ENCODE results near the gene ITGB5. TPM values are rescaled to one million over a fixed set of nuclear protein-coding genes. Genes with fewer than 3 reads are reported as not detected.

The ITGB5 gene
- total RNA-seq, 1 donor from 2014 or later: 501 TPM

DNA sequence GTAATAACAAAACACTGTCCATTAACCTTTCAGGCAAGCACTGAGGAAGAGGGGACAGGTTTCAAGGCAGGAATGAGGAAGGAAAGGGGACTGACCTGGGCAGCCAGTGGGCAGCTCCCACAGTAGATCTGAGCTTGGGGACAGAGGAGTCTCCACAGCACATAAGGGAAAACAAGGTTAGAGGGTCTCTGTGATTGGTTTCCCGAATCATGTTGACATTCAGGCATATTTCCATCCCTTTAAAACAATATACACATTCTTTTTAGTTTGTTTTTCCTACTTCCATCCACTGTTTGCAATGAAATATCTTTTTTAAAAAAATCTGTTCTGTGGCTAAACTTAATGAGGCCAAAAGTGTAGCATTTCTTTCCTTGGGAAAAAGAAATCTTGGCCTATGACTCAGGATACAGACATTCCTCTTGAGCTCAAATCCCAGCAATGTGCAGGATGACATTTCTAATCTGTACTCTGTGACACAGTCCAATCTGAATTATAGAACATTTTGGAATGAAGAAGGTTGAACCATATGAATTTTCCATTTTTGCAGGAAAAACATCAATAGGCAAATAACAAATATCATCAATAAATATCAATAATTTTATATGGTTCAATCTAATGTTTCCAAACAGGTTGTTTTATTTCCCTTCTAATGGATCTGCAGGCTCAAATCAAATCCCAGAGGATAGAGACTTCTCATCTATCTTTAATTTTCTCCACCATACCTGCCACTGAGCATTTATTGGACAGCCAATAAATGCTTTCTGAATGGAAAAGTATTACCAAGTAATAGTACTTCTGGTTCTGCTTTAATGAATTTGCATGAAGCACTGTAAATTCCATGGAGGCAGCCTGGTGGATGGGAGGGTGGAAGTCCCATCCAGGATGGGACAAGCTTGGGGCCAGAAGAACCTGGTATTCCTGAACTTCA, 54.1 kb downstream of the ITGB5 start:
- Mint-ChIP-seq H3K4me3 (ENCODE audit: unreplicated experiment) (no peak overlapping the region), H3K27me3 (ENCODE audit: low read depth) (no peaks in the 10 kb centered on the region), H3K36me3 (ENCODE audit: low read depth) (peaks cover 18% of the 10 kb centered on the region), H3K27ac (ENCODE audit: unreplicated experiment) (peak overlapping the region; percentile 94), H3K9me3 (ENCODE audit: low read depth) (no peaks in the 10 kb centered on the region), H3K4me1 (ENCODE audit: low read depth) (peaks cover 93% of the 10 kb centered on the region)
- no peak for DNase-seq (ENCODE audit: low spot score)
- TF ChIP-seq, protein P1, sequence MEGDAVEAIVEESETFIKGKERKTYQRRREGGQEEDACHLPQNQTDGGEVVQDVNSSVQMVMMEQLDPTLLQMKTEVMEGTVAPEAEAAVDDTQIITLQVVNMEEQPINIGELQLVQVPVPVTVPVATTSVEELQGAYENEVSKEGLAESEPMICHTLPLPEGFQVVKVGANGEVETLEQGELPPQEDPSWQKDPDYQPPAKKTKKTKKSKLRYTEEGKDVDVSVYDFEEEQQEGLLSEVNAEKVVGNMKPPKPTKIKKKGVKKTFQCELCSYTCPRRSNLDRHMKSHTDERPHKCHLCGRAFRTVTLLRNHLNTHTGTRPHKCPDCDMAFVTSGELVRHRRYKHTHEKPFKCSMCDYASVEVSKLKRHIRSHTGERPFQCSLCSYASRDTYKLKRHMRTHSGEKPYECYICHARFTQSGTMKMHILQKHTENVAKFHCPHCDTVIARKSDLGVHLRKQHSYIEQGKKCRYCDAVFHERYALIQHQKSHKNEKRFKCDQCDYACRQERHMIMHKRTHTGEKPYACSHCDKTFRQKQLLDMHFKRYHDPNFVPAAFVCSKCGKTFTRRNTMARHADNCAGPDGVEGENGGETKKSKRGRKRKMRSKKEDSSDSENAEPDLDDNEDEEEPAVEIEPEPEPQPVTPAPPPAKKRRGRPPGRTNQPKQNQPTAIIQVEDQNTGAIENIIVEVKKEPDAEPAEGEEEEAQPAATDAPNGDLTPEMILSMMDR (IDR thresholded peaks at IDR 0.05): no peak

DNA sequence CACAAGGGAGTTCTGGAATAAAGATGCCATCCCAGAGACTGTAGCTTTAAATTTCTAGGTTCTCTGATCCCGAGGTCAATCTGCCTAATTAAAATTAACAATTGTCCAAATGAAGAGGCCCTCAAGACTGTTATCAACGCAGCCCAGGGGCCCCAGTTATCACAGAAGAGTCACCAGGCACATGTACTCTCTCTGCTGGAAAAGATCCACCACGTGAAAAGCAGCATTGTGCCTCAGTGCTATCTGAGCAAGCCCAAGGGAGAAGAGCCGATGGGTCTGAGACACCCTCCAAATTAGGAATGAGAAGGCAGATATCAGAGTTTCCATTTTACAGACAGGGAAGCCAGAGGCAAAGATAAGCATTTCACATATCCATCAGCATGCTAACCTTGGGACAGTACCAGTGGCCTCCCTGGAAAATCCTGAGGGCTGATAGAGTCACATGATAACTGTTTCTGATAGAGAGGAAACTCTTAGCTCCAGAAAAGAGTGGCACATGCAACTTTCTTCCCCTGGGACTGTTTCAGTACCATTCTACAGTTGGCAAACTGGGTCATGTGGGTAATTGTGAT, 55.5 kb downstream of the ITGB5 start:
- peaks cover 16% of the 10 kb centered on the region for H3K36me3 Mint-ChIP-seq (ENCODE audit: low read depth)
- H3K4me3 Mint-ChIP-seq (ENCODE audit: unreplicated experiment): no peak overlapping the region
- H3K27ac Mint-ChIP-seq (ENCODE audit: unreplicated experiment): peak overlapping the region; percentile 94
- H3K9me3 Mint-ChIP-seq (ENCODE audit: low read depth): no peaks in the 10 kb centered on the region
- no peaks in the 10 kb centered on the region for H3K27me3 Mint-ChIP-seq (ENCODE audit: low read depth)
- H3K4me1 Mint-ChIP-seq (ENCODE audit: low read depth): peaks cover 93% of the 10 kb centered on the region
- TF ChIP-seq, protein P1 (IDR thresholded peaks at IDR 0.05): no peak
- DNase-seq (ENCODE audit: low spot score): no peak

DNA sequence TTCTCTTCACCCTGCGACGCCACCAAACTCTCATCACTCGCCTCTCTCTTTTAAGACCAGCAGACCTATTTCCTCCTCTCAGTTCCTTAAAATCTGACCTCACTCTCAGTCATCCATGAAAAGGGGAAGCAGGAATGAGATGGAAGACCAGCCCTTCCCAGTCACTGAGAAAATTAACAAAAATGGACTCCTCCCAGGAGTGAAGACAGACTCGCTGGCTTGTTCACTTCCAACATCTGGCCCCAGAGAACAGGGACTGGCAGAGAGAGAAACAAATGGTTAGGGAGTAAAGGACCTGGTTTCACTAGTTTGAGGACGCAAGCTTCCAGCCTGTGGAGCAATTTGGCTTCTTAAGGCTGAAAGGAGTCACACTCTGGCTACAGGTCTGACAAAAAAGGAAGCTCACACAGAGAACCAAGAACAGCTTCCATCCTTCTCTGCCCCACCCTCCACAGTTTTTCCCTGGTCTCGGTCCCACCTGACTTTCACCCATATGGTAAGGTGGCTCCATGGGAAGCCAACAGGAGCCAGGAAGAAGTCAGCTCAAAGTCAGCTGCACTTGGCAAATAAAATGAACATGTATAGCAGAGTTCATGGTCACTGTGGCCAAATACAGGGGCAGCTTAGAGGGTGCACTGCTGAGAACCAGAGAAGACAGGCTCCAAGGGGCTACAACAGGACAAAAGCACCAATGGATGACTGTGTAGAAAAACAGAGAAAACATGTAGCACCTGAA, 57.2 kb downstream of the ITGB5 start:
- no peaks in the 10 kb centered on the region for H3K27me3 Mint-ChIP-seq (ENCODE audit: low read depth)
- no peak for DNase-seq (ENCODE audit: low spot score)
- no peak overlapping the region for H3K4me3 Mint-ChIP-seq (ENCODE audit: unreplicated experiment)
- TF ChIP-seq, protein P1 (IDR thresholded peaks at IDR 0.05): no peak
- peaks cover 81% of the 10 kb centered on the region for H3K4me1 Mint-ChIP-seq (ENCODE audit: low read depth)
- peaks cover 20% of the 10 kb centered on the region for H3K36me3 Mint-ChIP-seq (ENCODE audit: low read depth)
- peak overlapping the region; percentile 14 for H3K27ac Mint-ChIP-seq (ENCODE audit: unreplicated experiment)
- no peaks in the 10 kb centered on the region for H3K9me3 Mint-ChIP-seq (ENCODE audit: low read depth)

DNA sequence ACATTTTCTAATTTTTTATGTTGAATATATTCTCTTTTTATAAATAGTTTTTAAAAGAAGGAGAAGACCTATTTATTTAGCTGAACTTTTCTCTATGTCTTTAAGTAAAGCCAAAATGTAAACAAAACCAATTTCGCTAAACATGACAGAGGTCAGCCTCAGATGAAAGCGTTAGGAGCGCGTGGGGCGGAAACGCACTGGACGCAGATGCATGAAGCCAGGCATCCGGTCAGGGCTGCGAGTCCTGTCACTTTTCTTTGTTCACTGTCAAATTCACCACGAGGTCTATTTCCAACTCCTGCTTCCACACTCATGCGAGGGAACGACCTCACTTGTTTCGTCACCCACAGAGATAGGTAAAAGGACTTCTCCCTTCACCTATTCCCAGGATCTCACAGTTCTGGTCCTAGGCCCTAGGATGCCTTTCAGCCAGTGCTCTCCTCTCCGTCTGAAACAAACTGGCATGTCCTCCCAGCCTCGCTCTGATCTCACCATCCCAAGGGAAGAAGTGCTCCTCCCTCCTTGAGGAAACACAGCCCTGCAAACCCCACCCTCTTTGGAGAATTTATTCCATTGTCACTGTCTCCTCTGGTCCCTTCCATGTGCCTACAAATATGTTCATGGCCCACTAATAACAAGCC, 57.9 kb downstream of the ITGB5 start:
- TF ChIP-seq, protein P1 (IDR thresholded peaks at IDR 0.05): no peak
- H3K27ac Mint-ChIP-seq (ENCODE audit: unreplicated experiment): peak overlapping the region; percentile 14
- H3K36me3 Mint-ChIP-seq (ENCODE audit: low read depth): peaks cover 24% of the 10 kb centered on the region
- H3K4me3 Mint-ChIP-seq (ENCODE audit: unreplicated experiment): no peak overlapping the region
- no peak for DNase-seq (ENCODE audit: low spot score)
- no peaks in the 10 kb centered on the region for H3K9me3 Mint-ChIP-seq (ENCODE audit: low read depth)
- peaks cover 79% of the 10 kb centered on the region for H3K4me1 Mint-ChIP-seq (ENCODE audit: low read depth)
- no peaks in the 10 kb centered on the region for H3K27me3 Mint-ChIP-seq (ENCODE audit: low read depth)
